H1 (cell line): ENCODE data around the gene HCST. TPM values are rescaled to one million over a fixed set of nuclear protein-coding genes. Genes with fewer than 3 reads are reported as not detected.

Source experiments
- CTCF ChIA-PET: fragments of 300-600 bp; sonication (Branson Sonifier 250); formaldehyde crosslinking; loops from one replicate; lab custom pipeline; 2021; ENCODE audit not compliant: partially characterized antibody; lab: Charles Lee
- POLR2A ChIA-PET: fragments of 300-600 bp; sonication (Branson Sonifier 250); formaldehyde crosslinking; loops from one replicate; lab custom pipeline; 2021; ENCODE audit warnings: inconsistent platforms; ENCODE audit not compliant: partially characterized antibody; lab: Charles Lee
- DNase-seq, 2 experiments: peaks; one replicate each; pipeline versions ENCODE4 v3.0.0 to v3.0.0-alpha.2; 2010 to 2022; ENCODE audit warnings: low spot score in 2 of 2, low read depth in 1 of 2, mixed read lengths in 1 of 2
- FAIRE-seq: peaks from 2 replicates; lab custom pipeline; 2011; peaks lifted over from hg19 to GRCh38; lab: Jason Lieb, UNC
- H2AFZ ChIP-seq: 2 replicates; pipeline ENCODE4 v1.8.1; 2012; ENCODE audit warnings: low read length, inconsistent platforms
- H2AK5ac ChIP-seq: 2 replicates; pipeline ENCODE4 v1.6.1; 2013; ENCODE audit warnings: low read depth, low read length
- H2BK120ac ChIP-seq: replicated peaks from 2 replicates; pipeline ENCODE3; 2013; ENCODE audit warnings: low read depth, low read length, inconsistent platforms
- H2BK12ac ChIP-seq: 2 replicates; pipeline ENCODE4 v1.6.1; 2013; ENCODE audit warnings: low read depth, low read length
- H2BK15ac ChIP-seq: 2 replicates; pipeline ENCODE4 v1.6.1; 2013; ENCODE audit warnings: low read length
- H2BK20ac ChIP-seq: 2 replicates; pipeline ENCODE4 v1.6.1; 2013; ENCODE audit warnings: low read length
- H2BK5ac ChIP-seq: 2 replicates; pipeline ENCODE4 v1.6.1; 2013; ENCODE audit warnings: low read depth, low read length
- H3K14ac ChIP-seq: 2 replicates; pipeline ENCODE4 v1.6.1; 2013; ENCODE audit warnings: inconsistent platforms; ENCODE audit not compliant: insufficient read length
- H3K18ac ChIP-seq: 2 replicates; pipeline ENCODE4 v1.6.1; 2013; ENCODE audit warnings: low read length; ENCODE audit errors: extremely low read depth
- H3K23ac ChIP-seq: 2 replicates; pipeline ENCODE4 v1.6.1; 2013; ENCODE audit warnings: inconsistent platforms; ENCODE audit not compliant: insufficient read length
- H3K23me2 ChIP-seq: 2 replicates; pipeline ENCODE4 v1.6.1; 2013; ENCODE audit warnings: low read depth, low read length
- H3K27ac ChIP-seq: 2 replicates; pipeline ENCODE4 v1.6.1; 2011; ENCODE audit warnings: low read depth, low read length, inconsistent platforms
- H3K27me3 ChIP-seq, 4 experiments: replicated peaks in 1 of 4; 1 replicate in 1 of 4; 2 replicates in 3 of 4; pipeline versions ENCODE4 v1.6.1 to v1.8.1; 2011 to 2013; ENCODE audit warnings: low read length in 3 of 4, mild to moderate bottlenecking in 3 of 4, inconsistent platforms in 2 of 4, mixed read lengths in 2 of 4, moderate library complexity in 1 of 4; ENCODE audit not compliant: control insufficient read depth in 3 of 4, insufficient read depth in 3 of 4; ENCODE audit errors: extremely low read depth in 1 of 4
- H3K36me3 ChIP-seq, 4 experiments: 2 replicates each; pipeline versions ENCODE4 v1.6.1 to v1.8.1; 2011 to 2013; ENCODE audit warnings: mild to moderate bottlenecking in 4 of 4, low read length in 3 of 4, moderate library complexity in 2 of 4, control low read depth in 1 of 4, inconsistent platforms in 1 of 4; ENCODE audit not compliant: insufficient read depth in 4 of 4, control insufficient read depth in 2 of 4
- H3K4ac ChIP-seq: replicated peaks from 2 replicates; pipeline ENCODE3; 2013; ENCODE audit warnings: low read length, low read depth, mixed read lengths, inconsistent platforms; ENCODE audit not compliant: insufficient read length
- H3K4me1 ChIP-seq, 4 experiments: replicated peaks in 1 of 4; 1 replicate in 1 of 4; 2 replicates in 3 of 4; pipeline versions ENCODE4 v1.6.1 to v1.8.1; 2011 to 2013; ENCODE audit warnings: low read length in 3 of 4, inconsistent platforms in 2 of 4, mixed read lengths in 1 of 4; ENCODE audit not compliant: insufficient read depth in 4 of 4, control insufficient read depth in 3 of 4
- H3K4me2 ChIP-seq, 2 experiments: 2 replicates each; pipeline versions ENCODE4 v1.6.1 to v1.8.1; 2011 to 2013; ENCODE audit warnings: low read depth in 2 of 2, low read length in 2 of 2, control low read depth in 1 of 2, inconsistent platforms in 1 of 2, mild to moderate bottlenecking in 1 of 2; ENCODE audit not compliant: insufficient read depth in 1 of 2
- H3K4me3 ChIP-seq, 4 experiments: fragments of 200-600, 300-600 bp in 1 of 4; sonication (generic), shearing (Covaris generic), sonication (Bioruptor Twin) in 1 of 4; 2 replicates each; pipeline versions ENCODE4 v1.5.1 to v1.8.1; 2011 to 2016; ENCODE audit warnings: low read length in 4 of 4, low read depth in 3 of 4, control low read depth in 2 of 4, inconsistent platforms in 2 of 4, mild to moderate bottlenecking in 2 of 4, mixed read lengths in 1 of 4, moderate library complexity in 1 of 4; ENCODE audit not compliant: insufficient read depth in 2 of 4; ENCODE audit errors: extremely low read depth in 1 of 4
- H3K56ac ChIP-seq: replicated peaks from 2 replicates; pipeline ENCODE3; 2013; ENCODE audit warnings: low read depth, mild to moderate bottlenecking, mixed read lengths, low read length, inconsistent platforms; ENCODE audit not compliant: insufficient read length
- H3K79me1 ChIP-seq: 2 replicates; pipeline ENCODE4 v1.6.1; 2013; ENCODE audit warnings: low read depth, low read length, control low read depth
- H3K79me2 ChIP-seq, 2 experiments: 2 replicates each; pipeline versions ENCODE4 v1.6.1 to v1.8.1; 2012 to 2013; ENCODE audit warnings: low read length in 2 of 2, mild to moderate bottlenecking in 2 of 2, inconsistent platforms in 1 of 2; ENCODE audit not compliant: insufficient read depth in 2 of 2, control insufficient read depth in 1 of 2
- H3K9ac ChIP-seq, 4 experiments: replicated peaks in 1 of 4; 1 replicate in 1 of 4; 2 replicates in 3 of 4; pipeline versions ENCODE4 v1.6.1 to v1.8.1; 2011 to 2013; ENCODE audit warnings: low read depth in 3 of 4, low read length in 3 of 4, control low read depth in 2 of 4, mild to moderate bottlenecking in 2 of 4, moderate library complexity in 2 of 4, inconsistent platforms in 1 of 4; ENCODE audit errors: extremely low read depth in 1 of 4
- H3K9me3 ChIP-seq, 2 experiments: 2 replicates each; pipeline versions ENCODE4 v1.6.1 to v1.8.1; 2012 to 2013; ENCODE audit warnings: mild to moderate bottlenecking in 2 of 2, moderate library complexity in 2 of 2, control low read depth in 1 of 2, inconsistent platforms in 1 of 2, low read depth in 1 of 2, low read length in 1 of 2, mixed read lengths in 1 of 2; ENCODE audit not compliant: insufficient read depth in 2 of 2
- H4K20me1 ChIP-seq, 2 experiments: replicated peaks in 1 of 2; 2 replicates each; pipeline versions ENCODE3 to v1.8.1; 2011 to 2013; ENCODE audit warnings: inconsistent platforms in 2 of 2, low read length in 2 of 2, mild to moderate bottlenecking in 1 of 2; ENCODE audit not compliant: insufficient read depth in 2 of 2, control insufficient read depth in 1 of 2
- H4K5ac ChIP-seq: 2 replicates; pipeline ENCODE4 v1.6.1; 2013; ENCODE audit warnings: low read length, low read depth, mixed read lengths, inconsistent platforms; ENCODE audit not compliant: insufficient read length
- H4K8ac ChIP-seq: 2 replicates; pipeline ENCODE4 v1.8.0; 2013; ENCODE audit warnings: mild to moderate bottlenecking, moderate library complexity, low read length, inconsistent platforms; ENCODE audit not compliant: insufficient read depth; ENCODE audit errors: extremely low read depth
- H4K91ac ChIP-seq: replicated peaks from 2 replicates; pipeline ENCODE3; 2013; ENCODE audit warnings: low read length, mixed read lengths, inconsistent platforms; ENCODE audit not compliant: insufficient read length
- EGR1 ChIP-seq: IDR thresholded peaks from 2 replicates; pipeline ENCODE4 v1.6.1; 2011; ENCODE audit warnings: low read depth, low read length, borderline replicate concordance
- FOSL1 ChIP-seq: IDR thresholded peaks from 2 replicates; pipeline ENCODE4 v1.6.1; 2011; ENCODE audit warnings: mild to moderate bottlenecking, low read depth, low read length, moderate library complexity; ENCODE audit not compliant: insufficient read depth
- GTF2F1 ChIP-seq: IDR thresholded peaks from 2 replicates; pipeline ENCODE4 v1.6.1; 2012; ENCODE audit warnings: low read depth, low read length, improper control_type of control experiment, borderline replicate concordance
- KDM1A ChIP-seq: fragments of 200-600, 300-600 bp; sonication (generic); IDR thresholded peaks from 2 replicates; pipeline ENCODE4 v1.7.1; 2016; ENCODE audit warnings: mild to moderate bottlenecking, low read length, borderline replicate concordance
- KDM4A ChIP-seq: IDR thresholded peaks from one replicate; pipeline ENCODE4 v1.7.1; 2012; ENCODE audit warnings: low read depth, mild to moderate bottlenecking, moderate library complexity, low read length, inconsistent platforms; ENCODE audit not compliant: severe bottlenecking
- NRF1 ChIP-seq: IDR thresholded peaks from 2 replicates; pipeline ENCODE4 v1.6.1; 2011; ENCODE audit warnings: mild to moderate bottlenecking, low read depth, low read length, improper control_type of control experiment
- POLR2A ChIP-seq, 2 experiments: IDR thresholded peaks; 1 replicate in 1 of 2; 2 replicates in 1 of 2; pipeline ENCODE4 v1.6.1; 2011; ENCODE audit warnings: low read depth in 2 of 2, low read length in 2 of 2, mild to moderate bottlenecking in 2 of 2; ENCODE audit errors: control extremely low read depth in 1 of 2
- RBBP5 ChIP-seq: IDR thresholded peaks from 2 replicates; pipeline ENCODE4 v1.7.1; 2012; ENCODE audit warnings: low read depth, mild to moderate bottlenecking, inconsistent platforms, low read length, moderate library complexity, borderline replicate concordance
- SAP30 ChIP-seq: fragments of 300-600 bp; sonication (generic); IDR thresholded peaks from 2 replicates; pipeline ENCODE4 v1.7.1; 2012; ENCODE audit warnings: low read length, moderate library complexity, mild to moderate bottlenecking, inconsistent platforms; ENCODE audit not compliant: insufficient read depth, insufficient replicate concordance
- SUZ12 ChIP-seq: fragments of 200-600 bp; sonication (generic); IDR thresholded peaks from 2 replicates; pipeline ENCODE4 v1.6.1; 2012; ENCODE audit warnings: mild to moderate bottlenecking, inconsistent platforms, low read length, moderate library complexity, mixed read lengths
- TEAD4 ChIP-seq: IDR thresholded peaks from 2 replicates; pipeline ENCODE4 v1.6.1; 2012; ENCODE audit warnings: low read depth, low read length, inconsistent platforms, mixed read lengths
- WGBS, 2 experiments: shearing (Covaris generic) in 1 of 2; methylation state at CpG; one replicate each; pipeline versions ENCODE4 v1.1.6 to v1.1.7; 2013 to 2015; ENCODE audit warnings: low lambda C conversion rate in 2 of 2, mixed read lengths in 2 of 2, inconsistent platforms in 1 of 2, low coverage in 1 of 2, missing lambda C conversion rate in 1 of 2; ENCODE audit not compliant: insufficient replicate concordance in 2 of 2, insufficient coverage in 1 of 2, insufficient read length in 1 of 2; ENCODE audit errors: extremely low coverage in 1 of 2, missing lambda C conversion rate in 1 of 2; 5-methylcytosine and 5-hydroxymethylcytosine counted together
- polyA plus RNA-seq, 7 experiments: library from polyadenylated mRNA; depleted of rRNA in 3 of 7; stranded (reverse) in 5 of 7; unstranded in 2 of 7; fragments of >200 nt in 5 of 7; fragments of 200-250 nt in 2 of 7; gene quantifications; 1 replicate in 5 of 7; 2 replicates in 1 of 7; 4 replicates in 1 of 7; pipeline versions ENCODE4 v1.2.1 to v1.2.3, GENCODE V29; 2011 to 2013; ENCODE audit warnings: missing spikeins in 2 of 7, mixed read lengths in 2 of 7
- total RNA-seq: library from RNA; stranded (reverse); fragmentation: NEBNext Ultra II Directional; extraction: Animal tissue kit (Norgen Biotek cat#: 25700); gene quantifications from 2 replicates; pipeline ENCODE4 v1.2.1, GENCODE V29; 2021

Gene HCST
- total and polyA plus RNA-seq, 2 of the 8 experiments (the other 6 are each of a cell fraction or from before 2014, with no cell fraction given), result 2.8 TPM; not detected in 1

GRCh38 chr19:35869327-35870123 is 32.8 kb upstream of the HCST start:
- Histone ChIP-seq H4K20me1 (peaks cover 0 to 2% of the 10 kb centered on the region in 2 experiments), H3K27me3 (peaks cover 3 to 12% (median 9%) of the 10 kb centered on the region in 4 experiments), H3K79me1 (no peaks in the 10 kb centered on the region), H3K56ac (no peak overlapping the region), H3K79me2 (no peaks in the 10 kb centered on the region), H3K9ac (no peak overlapping the region), H4K8ac (no peak overlapping the region), H2AK5ac (no peak overlapping the region), H3K23me2 (peaks cover 9% of the 10 kb centered on the region; the same call in 1 of the 2 replicates), H2AFZ (peak overlapping the region; percentile 77; the same call in 1 of the 2 replicates), H3K27ac (no peak overlapping the region), H3K36me3 (no peaks in the 10 kb centered on the region), H3K18ac (no peak overlapping the region), H3K4me2 (peak overlapping the region; percentile 93 to 96), H3K9me3 (no peaks in the 10 kb centered on the region), H2BK15ac (no peak overlapping the region), H3K14ac (no peak overlapping the region), H4K91ac (no peak overlapping the region), H2BK5ac (no peak overlapping the region), H4K5ac (peak overlapping the region; percentile 27), H2BK12ac (no peak overlapping the region), H3K4me1 (peaks cover 0 to 12% (median 8%) of the 10 kb centered on the region in 4 experiments; a peak in 5 of 7 replicates), H3K4ac (no peak overlapping the region), H2BK120ac (no peak overlapping the region), H3K23ac (no peak overlapping the region), H3K4me3 (peak overlapping the region; percentile 38 to 64 (median 52); a peak in 7 of 8 replicates), H2BK20ac (no peak overlapping the region)
- CTCF ChIA-PET, result interaction anchor here (0.6 to 3.2 kb wide), 10 partner anchors 9 to 743 kb away, joined by 3 to 15 read pairs (median 4); no protein-coding TSS in a partner anchor
- 0% methylated on average over 36 of the region's 51 CpGs; no CpG with 5 or more reads in 1 of the 2 experiments for WGBS, 2 experiments
- POLR2A ChIA-PET, result interaction anchor here (0.7 to 2.7 kb wide), 17 partner anchors 9 to 359 kb away, joined by 3 to 20 read pairs (median 3); partner anchors contain the start of genes KIRREL2, LIN37, NFKBID and PSENEN
- DNase-seq (peak; percentile 82 to 94), FAIRE-seq (no peak)
- TF ChIP-seq TEAD4 (no peak), POLR2A (IDR thresholded peaks at IDR 0.05; ENCODE audit: control extremely low read depth in 1 of 2, low read depth in 2 of 2, low read length in 2 of 2) (no peak), KDM4A (peak; percentile 37), FOSL1 (no peak), RBBP5 (no peak; the same call in 1 of the 2 replicates), SUZ12 (no peak), EGR1 (no peak; the same call in 1 of the 2 replicates), KDM1A (no peak), GTF2F1 (no peak), SAP30 (peak; percentile 6), NRF1 (peak; percentile 16; the same call in 1 of the 2 replicates)
